GM19193 (cell line): ENCODE data around the gene ATF6.

Experiments
- POLR2A ChIP-seq: IDR thresholded peaks from 4 replicates; pipeline ENCODE4 v1.6.1; 2011; ENCODE audit not compliant: insufficient read depth, insufficient read length; ENCODE audit errors: extremely low read depth

ATF6 gene

GRCh38 chr1:161986328-161986727, 220.2 kb downstream of the ATF6 start:
- no peak for TF ChIP-seq POLR2A

GRCh38 chr1:161987303-161987702, 221.2 kb downstream of the ATF6 start:
- TF ChIP-seq POLR2A: no peak

GRCh38 chr1:161987872-161988271, 221.8 kb downstream of the ATF6 start:
- TF ChIP-seq POLR2A: no peak

GRCh38 chr1:161988413-161988812, 222.3 kb downstream of the ATF6 start:
- no peak for TF ChIP-seq POLR2A

- TF ChIP-seq POLR2A: no peak
Measured at GRCh38 chr1:161989108-161989507, 223.0 kb downstream of the ATF6 start.

- TF ChIP-seq POLR2A: no peak
Measured at GRCh38 chr1:161989786-161990185, 223.7 kb downstream of the ATF6 start.

- TF ChIP-seq POLR2A: no peak
Measured at GRCh38 chr1:161993576-161993975, 227.5 kb downstream of the ATF6 start.

GRCh38 chr1:161994175-161994668, 228.1 kb downstream of the ATF6 start:
- TF ChIP-seq POLR2A: no peak

GRCh38 chr1:161997152-161997551, 231.0 kb downstream of the ATF6 start:
- TF ChIP-seq POLR2A: no peak

- TF ChIP-seq POLR2A: no peak
Measured at GRCh38 chr1:161998811-161999210, 232.7 kb downstream of the ATF6 start.

- TF ChIP-seq POLR2A: no peak
Measured at GRCh38 chr1:161999301-162000052, 233.4 kb downstream of the ATF6 start.

GRCh38 chr1:162000053-162000420, 233.9 kb downstream of the ATF6 start:
- TF ChIP-seq POLR2A: no peak

- no peak for TF ChIP-seq POLR2A
Measured at GRCh38 chr1:162003061-162003829, 237.1 kb downstream of the ATF6 start.

GRCh38 chr1:162003830-162004215, 237.7 kb downstream of the ATF6 start:
- no peak for TF ChIP-seq POLR2A

GRCh38 chr1:162004441-162004950, 238.4 kb downstream of the ATF6 start:
- TF ChIP-seq POLR2A: no peak

- TF ChIP-seq POLR2A: no peak
Measured at GRCh38 chr1:162006081-162006480, 240.0 kb downstream of the ATF6 start.
